OCI-LY3 (cell line): ENCODE results near the gene FKBP2.

Source experiments
- H2AFZ ChIP-seq: fragments of 200-600, 300-600 bp; shearing (Covaris generic); 2 replicates; pipeline ENCODE4 v1.6.0; 2014; ENCODE audit warnings: antibody characterized with exemption, low read depth, low read length
- H3K27ac ChIP-seq: fragments of 200-600, 300-600 bp; sonication (generic); 2 replicates; pipeline ENCODE4 v1.5.1; 2014; ENCODE audit warnings: mild to moderate bottlenecking, low read length, moderate library complexity, mixed read lengths
- H3K27me3 ChIP-seq: fragments of 200-600, 300-600 bp; sonication (generic); 2 replicates; pipeline ENCODE4 v1.6.1; 2014; ENCODE audit warnings: low read depth, low read length, mixed read lengths
- H3K36me3 ChIP-seq: fragments of 200-600, 300-600 bp; sonication (generic); replicated peaks from 2 replicates; pipeline ENCODE3; 2014; ENCODE audit warnings: low read depth, low read length, mixed read lengths
- H3K4me1 ChIP-seq: fragments of 300-600, 200-600 bp; sonication (generic); 2 replicates; pipeline ENCODE4 v1.6.1; 2014; ENCODE audit warnings: low read length, mixed read lengths
- H3K4me2 ChIP-seq: fragments of 200-600, 300-600 bp; sonication (generic); 2 replicates; pipeline ENCODE4 v1.6.1; 2014; ENCODE audit warnings: low read length, mixed read lengths
- H3K4me3 ChIP-seq: fragments of 300-600, 200-600 bp; sonication (generic); 2 replicates; pipeline ENCODE4 v1.5.1; 2014; ENCODE audit warnings: antibody characterized with exemption, mild to moderate bottlenecking, low read length, moderate library complexity
- H3K79me2 ChIP-seq: fragments of 300-600, 200-600 bp; shearing (Covaris generic); 2 replicates; pipeline ENCODE4 v1.6.1; 2014; ENCODE audit warnings: mild to moderate bottlenecking, low read length, mixed read lengths
- H3K9ac ChIP-seq: fragments of 300-600, 200-600 bp; shearing (Covaris generic); 2 replicates; pipeline ENCODE4 v1.6.0; 2014; ENCODE audit warnings: mild to moderate bottlenecking, low read length, moderate library complexity
- H3K9me3 ChIP-seq: fragments of 200-600, 300-600 bp; shearing (Covaris generic); 2 replicates; pipeline ENCODE4 v1.6.1; 2014; ENCODE audit warnings: low read length, mixed read lengths; ENCODE audit not compliant: insufficient read depth
- H4K20me1 ChIP-seq: fragments of 200-600, 300-600 bp; sonication (generic); 2 replicates; pipeline ENCODE4 v1.6.1; 2016; ENCODE audit warnings: low read length, mixed read lengths; ENCODE audit not compliant: insufficient read depth
- CTCF ChIP-seq: fragments of 200-600, 300-600 bp; sonication (generic); IDR thresholded peaks from 2 replicates; pipeline ENCODE4 v1.5.1; 2014; ENCODE audit warnings: antibody characterized with exemption, low read length, low read depth
- EZH2phosphoT487 ChIP-seq: fragments of 200-600 bp; shearing (Covaris generic); IDR thresholded peaks from 2 replicates; pipeline ENCODE4 v1.6.1; 2018; ENCODE audit warnings: antibody characterized with exemption, mixed run types, low read depth

Gene FKBP2

GRCh38 chr11:64276653-64277431, 35.9 kb downstream of the FKBP2 start:
- no peaks in the 10 kb centered on the region for H3K9me3 ChIP-seq
- no peaks in the 10 kb centered on the region for H3K27me3 ChIP-seq
- H3K36me3 ChIP-seq = peaks cover 12% of the 10 kb centered on the region
- no peak overlapping the region for H2AFZ ChIP-seq
- peaks cover 9% of the 10 kb centered on the region for H3K79me2 ChIP-seq
- H3K4me1 ChIP-seq = peaks cover 19% of the 10 kb centered on the region; the same call in 1 of the 2 replicates
- no peaks in the 10 kb centered on the region for H4K20me1 ChIP-seq
- no peak overlapping the region for H3K4me3 ChIP-seq
- H3K4me2 ChIP-seq = no peak overlapping the region
- H3K27ac ChIP-seq = no peak overlapping the region
- H3K9ac ChIP-seq = no peak overlapping the region
- no peak for TF ChIP-seq CTCF
- TF ChIP-seq EZH2phosphoT487 = no peak

- no peak overlapping the region for H3K4me2 ChIP-seq
These were observed 37.8 kb downstream of the FKBP2 start for GRCh38 chr11:64278576-64279190.

GRCh38 chr11:64281957-64282770, 41.3 kb downstream of the FKBP2 start:
- H3K4me1 ChIP-seq = peaks cover 12% of the 10 kb centered on the region
- TF ChIP-seq EZH2phosphoT487 (no peak), CTCF (no peak)
- no peak overlapping the region for H3K27ac ChIP-seq

More at GRCh38 chr11:64278576-64279190, 37.8 kb downstream of the FKBP2 start:
- Histone ChIP-seq H3K9ac (no peak overlapping the region), H3K36me3 (peaks cover 18% of the 10 kb centered on the region), H3K27ac (no peak overlapping the region), H3K4me1 (peaks cover 13% of the 10 kb centered on the region; the same call in 1 of the 2 replicates), H3K79me2 (peaks cover 5% of the 10 kb centered on the region; the same call in 1 of the 2 replicates), H3K9me3 (no peaks in the 10 kb centered on the region), H3K27me3 (no peaks in the 10 kb centered on the region), H2AFZ (no peak overlapping the region), H4K20me1 (no peaks in the 10 kb centered on the region), H3K4me3 (no peak overlapping the region)
- no peak for TF ChIP-seq CTCF
- TF ChIP-seq EZH2phosphoT487 = no peak

More at GRCh38 chr11:64281957-64282770, 41.3 kb downstream of the FKBP2 start:
- Histone ChIP-seq H3K36me3 (peaks cover 13% of the 10 kb centered on the region), H3K9ac (no peak overlapping the region), H3K79me2 (peaks cover 10% of the 10 kb centered on the region; the same call in 1 of the 2 replicates), H3K9me3 (no peaks in the 10 kb centered on the region), H2AFZ (no peak overlapping the region), H3K4me3 (no peak overlapping the region), H3K27me3 (no peaks in the 10 kb centered on the region), H3K4me2 (no peak overlapping the region), H4K20me1 (no peaks in the 10 kb centered on the region)
